NCI-H748 (cell line): ENCODE data around the gene PDF.
"Not testable (repeated sequence)": the region's sequence is repeated elsewhere in the genome, so short reads cannot be mapped to it uniquely, and the experiment has no call there.

Experiments used
- DNase-seq: peaks from one replicate; lab custom pipeline; 2025; ENCODE audit not compliant: unreplicated experiment; lab: John Stamatoyannopoulos, UW

The PDF gene

GRCh38 chr16:69318177-69318910 is 12.0 kb downstream of the PDF start:
- no peak for DNase-seq

- DNase-seq: no peak
These were observed 13.8 kb downstream of the PDF start for GRCh38 chr16:69316595-69317034.

GRCh38 chr16:69315486-69316311 is 14.7 kb downstream of the PDF start:
- DNase-seq: no peak

- no peak for DNase-seq
These were observed 15.9 kb downstream of the PDF start for GRCh38 chr16:69314534-69314933.

GRCh38 chr16:69313469-69313868 is 16.9 kb downstream of the PDF start:
- no peak for DNase-seq

- DNase-seq: peak; percentile 36
These were observed 18.6 kb downstream of the PDF start for GRCh38 chr16:69311533-69312387.

GRCh38 chr16:69310653-69311532 is 19.5 kb downstream of the PDF start, which contains the start of gene VPS4A:
Gene VPS4A, plus strand, starts transcription at chr16:69311350. Its CDS starts 162 bp downstream, at chr16:69311512.
- DNase-seq: peak; percentile 87

GRCh38 chr16:69309316-69309715 is 21.1 kb downstream of the PDF start:
- no peak for DNase-seq

GRCh38 chr16:69307856-69308255 is 22.5 kb downstream of the PDF start:
- DNase-seq: no peak

- DNase-seq: no peak
These were observed 23.3 kb downstream of the PDF start for GRCh38 chr16:69307091-69307490.

GRCh38 chr16:69306031-69306430 is 24.4 kb downstream of the PDF start:
- DNase-seq: no peak

- DNase-seq: no peak
These were observed 28.1 kb downstream of the PDF start for GRCh38 chr16:69302301-69302700.

GRCh38 chr16:69301861-69302260 is 28.5 kb downstream of the PDF start:
- no peak for DNase-seq

GRCh38 chr16:69301187-69301586 is 29.2 kb downstream of the PDF start:
- no peak for DNase-seq

GRCh38 chr16:69298261-69298660 is 32.1 kb downstream of the PDF start:
- DNase-seq: no peak

GRCh38 chr16:69296771-69297170 is 33.6 kb downstream of the PDF start:
- not testable (repeated sequence) for DNase-seq

- DNase-seq: no peak
These were observed 36.3 kb downstream of the PDF start for GRCh38 chr16:69294051-69294450.

- no peak for DNase-seq
These were observed 37.0 kb downstream of the PDF start for GRCh38 chr16:69293401-69293800.

GRCh38 chr16:69291657-69292056 is 38.7 kb downstream of the PDF start:
- not testable (repeated sequence) for DNase-seq
